Stimulated activated naive CD8-positive, alpha-beta T cell treated with anti-CD3 and anti-CD28 coated beads, Interleukin-15, Interleukin-2, amounts not matched to agents 100 U/mL and 50 U/mL, for 24 hours (primary cell): ENCODE results near the gene LILRA6.

Experiments
- ATAC-seq: fragments of 150-1000 bp; cut with Tn5 transposase; one replicate; pipeline ENCODE4 v1.10.0; 2021
- DNase-seq: peaks from one replicate; pipeline ENCODE4 v3.0.0; 2021

Gene LILRA6

GRCh38 chr19:54188215-54188871 is 54.2 kb downstream of the LILRA6 start:
- peak; percentile 68 for DNase-seq
- ATAC-seq: no peak

- DNase-seq (no peak), ATAC-seq (no peak)
These were observed 55.6 kb downstream of the LILRA6 start for GRCh38 chr19:54186934-54187381.
